ES-I3 (cell line): ENCODE measurements around the gene PAM16.
A peak's percentile ranks its signal among the peaks of the same experiment; 100 is the strongest.

Source experiments
- H3K36me3 ChIP-seq: 2 replicates; pipeline ENCODE4 v1.6.1; 2013; ENCODE audit warnings: mild to moderate bottlenecking, low read length, control low read depth, moderate library complexity; ENCODE audit not compliant: insufficient read depth
- H3K4me1 ChIP-seq: 2 replicates; pipeline ENCODE4 v1.6.1; 2013; ENCODE audit warnings: mild to moderate bottlenecking, control low read depth, low read length; ENCODE audit not compliant: insufficient read depth
- H3K9ac ChIP-seq: 2 replicates; pipeline ENCODE4 v1.6.1; 2013; ENCODE audit warnings: low read depth, mild to moderate bottlenecking, low read length, moderate library complexity
- H3K9me3 ChIP-seq: 2 replicates; pipeline ENCODE4 v1.6.1; 2013; ENCODE audit warnings: mild to moderate bottlenecking, low read length, moderate library complexity; ENCODE audit not compliant: control insufficient read depth, insufficient read depth

Gene PAM16

DNA sequence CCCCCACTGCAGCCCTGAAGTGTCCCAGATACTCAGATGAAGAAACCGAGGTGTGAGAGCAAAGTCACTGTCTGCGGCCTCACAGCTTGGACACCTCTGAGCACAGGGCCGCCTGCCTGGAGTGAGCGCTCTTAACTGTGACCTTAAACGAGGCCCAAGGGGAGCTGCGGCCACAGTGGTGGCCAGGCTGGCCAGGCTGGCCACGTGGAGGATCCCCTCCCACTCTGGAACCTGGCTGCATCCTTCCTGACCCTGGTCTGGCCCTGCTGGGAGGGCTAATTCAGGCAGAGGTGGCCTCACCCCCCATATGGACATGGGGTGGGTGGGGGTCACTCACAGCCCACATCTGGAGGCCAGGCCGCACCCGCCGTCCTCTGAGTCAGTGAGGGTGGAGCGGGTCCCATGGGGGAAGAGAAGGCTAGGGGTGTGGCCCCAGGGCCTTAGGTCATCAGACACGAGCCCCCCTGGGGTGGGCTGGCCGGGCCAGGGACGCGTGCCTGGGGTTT lies 27.1 kb upstream of the PAM16 start:
- Histone ChIP-seq H3K4me1 (peaks cover 41% of the 10 kb centered on the region; the same call in 1 of the 2 replicates), H3K9me3 (no peaks in the 10 kb centered on the region), H3K9ac (no peak overlapping the region), H3K36me3 (no peaks in the 10 kb centered on the region; the same call in 1 of the 2 replicates)

DNA sequence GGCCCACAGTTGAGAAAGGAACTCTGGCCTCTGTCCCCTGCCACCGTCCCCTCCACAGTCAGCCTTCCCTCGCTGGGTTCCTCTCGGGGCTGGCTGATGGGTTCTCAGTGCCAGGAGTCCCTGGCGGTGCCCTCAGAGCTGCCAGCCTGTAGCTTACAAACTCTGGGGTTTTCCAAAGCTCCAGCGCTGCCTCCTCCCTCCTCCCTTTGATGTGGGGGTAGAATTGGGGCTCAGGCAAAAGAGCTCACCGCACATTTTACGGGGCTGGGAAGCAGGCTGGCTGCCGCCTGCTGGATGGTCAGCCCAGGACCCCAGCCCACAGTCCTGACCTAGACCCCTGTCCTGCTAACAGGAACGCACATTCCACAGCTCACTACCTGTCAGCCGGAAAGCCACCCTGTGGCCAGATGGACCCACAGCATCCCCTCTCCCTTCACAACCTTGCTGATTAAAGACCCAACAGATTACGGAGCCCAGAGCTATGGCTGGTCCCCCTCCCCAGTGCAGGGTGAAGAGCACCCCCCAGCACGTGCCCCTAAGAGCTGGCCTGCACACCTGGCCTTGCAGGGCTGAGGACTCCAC lies 26.5 kb upstream of the PAM16 start:
- Histone ChIP-seq H3K36me3 (no peaks in the 10 kb centered on the region; the same call in 1 of the 2 replicates), H3K9me3 (no peaks in the 10 kb centered on the region), H3K4me1 (peaks cover 46% of the 10 kb centered on the region), H3K9ac (no peak overlapping the region)

DNA sequence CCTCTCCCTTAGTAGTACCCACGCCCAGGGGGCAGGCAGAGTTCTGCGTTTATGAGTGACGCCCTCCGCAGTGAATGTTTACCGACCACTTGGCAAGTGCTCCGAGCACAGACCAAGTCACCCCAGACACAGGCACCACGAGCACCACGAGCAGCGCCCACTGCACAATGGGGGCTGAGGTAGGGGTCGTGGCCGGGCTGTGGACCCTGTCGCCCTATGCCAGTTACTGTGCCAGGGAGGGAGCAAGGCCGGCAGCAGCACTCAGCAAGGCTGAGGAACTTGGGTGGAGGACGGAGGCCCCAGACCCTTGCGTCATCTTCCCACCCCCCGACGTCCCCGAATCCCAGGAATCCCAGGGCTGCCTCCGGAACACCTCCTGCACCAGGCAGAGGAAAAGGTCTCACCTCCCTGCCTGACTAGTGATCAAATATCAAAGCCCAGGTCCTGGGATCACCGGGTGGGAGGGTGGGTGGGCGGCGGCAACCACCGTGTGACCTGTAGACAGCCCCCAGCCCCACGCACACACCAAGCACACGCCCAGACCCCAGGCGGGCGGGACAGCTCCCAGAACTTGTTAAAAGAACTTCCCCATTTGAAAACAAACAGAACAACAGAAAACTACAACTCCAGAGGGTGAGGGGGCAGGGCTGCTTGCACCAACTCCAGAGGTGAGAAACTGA lies 25.9 kb upstream of the PAM16 start:
- Histone ChIP-seq H3K4me1 (peaks cover 48% of the 10 kb centered on the region), H3K9me3 (no peaks in the 10 kb centered on the region), H3K9ac (no peak overlapping the region; the same call in 1 of the 2 replicates), H3K36me3 (no peaks in the 10 kb centered on the region; the same call in 1 of the 2 replicates)

DNA sequence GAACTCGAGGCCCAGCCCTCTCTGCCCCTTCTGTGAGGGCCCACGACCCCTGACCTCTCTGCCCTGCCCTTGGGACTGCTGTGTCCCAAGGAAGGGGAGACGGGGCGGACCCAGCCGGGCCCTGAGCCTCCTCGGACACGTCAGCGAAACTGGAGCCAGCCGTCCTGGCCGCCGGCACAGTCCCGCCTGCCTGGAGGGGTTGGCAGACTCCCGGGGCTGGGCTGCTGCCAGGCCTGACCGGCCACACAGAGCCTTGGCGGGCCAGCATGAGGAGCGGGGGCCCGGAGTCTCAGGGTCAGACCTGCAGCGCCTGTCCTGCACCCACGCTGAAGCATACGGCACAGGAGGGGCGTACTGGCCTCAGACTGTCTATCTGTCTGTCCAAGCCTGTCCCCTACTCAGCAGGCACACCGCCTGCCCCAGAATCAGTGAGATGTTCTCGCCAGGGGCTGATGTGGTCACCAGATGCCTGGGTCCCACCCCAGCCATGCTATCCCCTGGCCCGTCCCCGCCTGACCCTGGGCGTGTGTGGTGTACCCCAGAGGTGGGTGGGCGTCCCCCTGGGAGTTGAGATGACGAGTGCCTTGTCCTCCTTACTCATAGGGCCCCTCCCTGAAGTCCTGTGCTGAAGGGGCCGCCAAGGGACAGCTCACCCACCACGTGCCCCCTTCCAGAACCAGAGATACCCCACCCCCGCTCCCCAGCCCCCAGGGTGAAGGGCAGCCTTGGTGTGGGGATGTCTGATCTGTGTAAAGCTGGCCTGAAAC lies 25.2 kb upstream of the PAM16 start:
- H3K4me1 ChIP-seq, result peaks cover 48% of the 10 kb centered on the region
- H3K36me3 ChIP-seq, result no peaks in the 10 kb centered on the region; the same call in 1 of the 2 replicates
- H3K9ac ChIP-seq, result no peak overlapping the region
- no peaks in the 10 kb centered on the region for H3K9me3 ChIP-seq

DNA sequence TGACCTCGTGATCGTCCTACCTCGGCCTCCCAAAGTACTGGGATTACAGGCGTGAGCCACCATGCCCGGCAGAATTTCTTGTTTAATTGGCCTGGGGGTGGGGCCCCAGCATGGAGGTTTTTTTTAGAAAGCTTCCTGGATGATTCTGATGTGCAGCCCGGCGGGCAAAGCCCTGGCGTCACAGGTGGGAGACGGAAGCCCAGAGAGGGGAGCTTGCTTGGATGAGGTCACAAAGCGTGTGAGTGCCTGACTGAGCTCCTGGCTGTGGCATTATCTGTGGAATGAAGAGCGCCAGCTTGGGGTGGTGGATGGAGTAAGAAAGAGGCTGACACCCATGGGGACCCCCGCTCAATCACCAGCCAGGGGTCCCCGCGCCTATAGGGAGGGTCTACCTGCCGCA lies 24.6 kb upstream of the PAM16 start:
- Histone ChIP-seq H3K9me3 (no peaks in the 10 kb centered on the region), H3K4me1 (peaks cover 48% of the 10 kb centered on the region), H3K9ac (no peak overlapping the region), H3K36me3 (no peaks in the 10 kb centered on the region; the same call in 1 of the 2 replicates)

DNA sequence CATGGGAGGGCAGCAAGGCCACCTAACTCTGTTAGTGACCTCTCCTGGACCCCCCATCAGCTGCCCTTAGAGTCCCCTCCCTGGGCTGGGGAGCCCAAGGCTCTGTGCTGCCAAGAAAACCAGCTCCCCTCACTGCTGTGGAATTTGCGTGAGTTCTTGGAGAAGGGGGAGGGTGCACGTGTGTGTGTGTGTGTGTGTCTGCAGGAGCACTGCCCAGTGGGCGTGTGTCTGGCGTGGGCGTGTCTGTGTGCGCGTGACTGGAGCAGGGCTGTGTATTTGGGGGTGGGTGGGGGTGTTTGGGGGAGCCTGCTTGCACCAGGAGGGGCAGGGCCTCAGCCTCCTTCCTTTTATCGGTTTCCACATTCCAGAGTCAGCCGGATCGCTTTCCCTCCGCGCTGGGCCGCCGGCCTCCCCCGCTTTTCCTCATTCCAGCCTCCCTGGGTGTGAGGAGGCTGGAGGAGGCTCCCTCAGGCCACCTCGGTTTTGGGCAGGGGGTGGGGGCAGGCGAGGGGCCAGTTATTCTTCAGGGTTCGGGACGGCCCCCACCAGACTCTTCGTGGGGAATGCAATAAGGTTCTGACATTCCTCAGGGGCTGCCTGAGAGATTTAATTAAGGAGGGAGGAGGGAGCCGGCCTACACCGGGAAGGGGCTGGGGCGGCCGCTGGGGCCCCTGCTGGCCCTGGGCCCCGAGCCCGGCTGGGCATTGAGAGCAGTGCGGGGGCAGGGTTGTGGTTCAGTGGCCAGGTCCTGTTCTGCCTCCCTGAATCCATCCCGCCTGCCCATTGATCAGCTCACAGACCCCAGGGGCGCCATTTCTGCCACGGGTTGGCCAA lies 23.0 kb upstream of the PAM16 start:
- peaks cover 44% of the 10 kb centered on the region for H3K4me1 ChIP-seq
- H3K36me3 ChIP-seq, result no peaks in the 10 kb centered on the region; the same call in 1 of the 2 replicates
- no peak overlapping the region for H3K9ac ChIP-seq

DNA sequence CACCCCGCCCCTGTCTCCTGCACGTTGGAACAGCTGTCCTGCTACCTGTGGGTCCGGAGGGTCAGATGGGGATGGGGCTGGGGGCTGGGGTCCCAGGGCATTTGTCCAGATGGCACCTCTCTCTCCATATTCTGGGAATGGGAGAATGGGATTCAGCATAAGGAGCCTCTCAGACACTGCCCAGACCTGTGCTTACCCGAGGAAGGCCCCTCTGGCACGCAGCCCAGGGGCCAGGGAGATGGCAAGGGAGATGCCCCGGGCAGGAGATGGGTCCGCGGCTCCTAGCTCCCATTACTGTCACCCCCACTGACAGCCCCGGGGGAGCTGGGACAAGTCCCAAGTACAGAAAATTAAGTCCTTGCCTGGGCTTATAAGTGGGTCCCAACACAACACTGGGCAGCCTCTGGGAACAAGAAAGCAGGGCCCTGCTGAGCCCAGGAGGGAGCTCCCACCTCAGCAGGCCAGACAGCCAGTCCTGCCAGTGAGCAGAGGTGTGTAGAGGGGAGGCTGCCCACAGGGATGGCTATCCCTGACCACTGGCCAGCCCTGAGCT lies 22.3 kb upstream of the PAM16 start:
- H3K9ac ChIP-seq, result no peak overlapping the region; the same call in 1 of the 2 replicates
- H3K4me1 ChIP-seq, result peaks cover 42% of the 10 kb centered on the region
- no peaks in the 10 kb centered on the region for H3K36me3 ChIP-seq
- H3K9me3 ChIP-seq, result no peaks in the 10 kb centered on the region

More for the DNA sequence above, 23.0 kb upstream of the PAM16 start:
- H3K9me3 ChIP-seq, result no peaks in the 10 kb centered on the region

DNA sequence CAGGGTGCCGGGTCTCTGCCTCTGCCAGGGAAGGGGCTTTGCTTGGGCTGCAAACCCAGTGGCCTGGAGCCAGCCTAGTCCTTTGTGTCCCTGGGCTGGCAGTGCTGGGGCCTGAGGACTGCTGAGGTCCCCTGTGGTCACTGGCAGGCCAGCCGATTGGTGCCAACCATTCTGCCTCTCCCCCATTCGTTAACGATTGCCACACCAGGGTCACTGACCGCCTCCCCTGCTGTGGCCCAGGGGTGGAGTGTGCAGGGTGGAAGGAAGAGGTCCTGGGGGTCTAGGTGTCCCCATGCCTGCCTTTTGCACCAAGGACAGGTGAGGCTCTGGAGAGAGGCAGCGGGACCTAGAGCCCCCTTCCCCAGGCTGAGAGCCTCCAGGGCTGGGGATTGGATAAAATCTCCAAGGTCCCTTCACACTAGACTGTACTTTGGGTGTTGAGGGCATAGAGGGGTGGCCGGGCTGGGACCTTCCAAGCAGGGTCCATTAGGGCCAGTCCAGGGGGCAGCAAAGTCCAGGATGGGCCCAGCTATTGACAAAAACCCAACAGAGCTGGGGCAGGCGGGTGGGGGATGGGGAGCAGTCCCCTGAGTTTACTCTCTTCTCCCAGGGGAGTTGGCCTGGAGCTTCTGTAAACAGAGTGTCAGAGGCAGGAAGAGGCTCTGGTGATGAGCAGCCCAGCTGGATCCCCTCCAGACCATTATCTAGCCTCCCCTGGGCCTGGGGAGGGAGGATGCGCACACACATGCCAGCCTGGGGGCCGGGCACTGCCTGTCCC lies 21.6 kb upstream of the PAM16 start:
- H3K9ac ChIP-seq, result peak overlapping the region; percentile 57; the same call in 1 of the 2 replicates
- H3K36me3 ChIP-seq, result no peaks in the 10 kb centered on the region
- H3K9me3 ChIP-seq, result no peaks in the 10 kb centered on the region
- peaks cover 39% of the 10 kb centered on the region for H3K4me1 ChIP-seq

DNA sequence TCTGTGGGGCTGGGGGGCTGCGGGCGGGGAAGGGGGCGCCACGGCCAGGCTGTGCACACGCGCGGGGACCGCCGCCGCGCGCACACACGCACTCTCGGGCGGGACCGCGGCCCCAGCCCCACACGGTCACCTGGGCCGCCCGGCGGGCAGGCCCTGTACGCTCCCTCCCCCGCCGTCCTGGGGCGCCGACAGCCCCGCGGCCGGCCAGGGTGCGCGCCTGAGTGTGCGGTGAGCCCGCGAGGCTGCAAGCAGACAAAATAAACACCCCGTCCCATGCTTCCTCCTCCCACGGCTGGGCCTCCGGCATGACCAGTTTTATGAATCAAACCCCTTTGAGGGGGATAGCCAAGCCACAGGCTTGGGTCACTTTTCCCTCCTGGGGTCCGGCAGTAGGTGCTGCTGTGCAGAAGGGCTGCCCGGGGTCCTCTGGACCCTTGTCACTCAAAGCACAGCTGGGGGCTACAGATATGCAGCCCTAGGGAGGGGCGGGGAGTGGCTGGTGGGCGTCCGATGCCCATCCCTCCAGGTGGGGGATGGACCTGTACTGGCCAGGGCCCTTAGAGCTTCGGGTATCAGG lies 21.0 kb upstream of the PAM16 start:
- no peaks in the 10 kb centered on the region for H3K9me3 ChIP-seq
- peaks cover 34% of the 10 kb centered on the region for H3K4me1 ChIP-seq
- H3K9ac ChIP-seq, result peak overlapping the region; percentile 57; the same call in 1 of the 2 replicates
- no peaks in the 10 kb centered on the region for H3K36me3 ChIP-seq

DNA sequence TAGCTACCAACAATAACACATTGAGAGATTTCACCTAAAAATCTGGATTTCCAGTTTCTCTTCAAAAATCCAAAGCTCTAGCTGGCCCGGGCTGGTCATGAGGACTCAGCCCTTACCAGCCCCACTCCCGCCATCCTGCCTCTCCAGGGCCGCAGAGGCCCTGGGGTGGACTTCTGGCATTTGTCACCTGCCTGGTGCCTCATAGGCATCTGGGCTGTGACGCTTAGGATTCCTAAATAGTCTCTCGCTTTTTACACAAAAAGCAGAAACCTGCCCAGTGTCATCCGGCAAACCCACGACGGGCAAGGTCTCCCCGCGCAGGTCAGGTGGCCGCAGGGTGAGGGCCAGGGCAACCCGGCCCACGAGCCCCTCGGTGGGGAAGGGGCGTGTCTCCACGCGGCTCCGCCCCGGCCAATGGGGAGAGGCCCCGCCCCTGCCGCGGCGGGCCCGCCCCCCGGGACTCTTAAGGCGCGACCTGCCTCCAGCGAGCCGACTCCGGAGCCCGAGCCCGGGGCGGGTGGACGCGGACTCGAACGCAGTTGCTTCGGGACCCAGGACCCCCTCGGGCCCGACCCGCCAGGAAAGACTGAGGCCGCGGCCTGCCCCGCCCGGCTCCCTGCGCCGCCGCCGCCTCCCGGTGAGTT lies 20.4 kb upstream of the PAM16 start, which contains the start of gene VASN:
Gene VASN (plus strand): TSS at position 492 of the 644 bp plus-strand sequence. CDS start 9,030 bp downstream, outside the sequence.
- Histone ChIP-seq H3K36me3 (no peaks in the 10 kb centered on the region), H3K9me3 (no peaks in the 10 kb centered on the region), H3K4me1 (peaks cover 31% of the 10 kb centered on the region), H3K9ac (peak within 1 kb of the TSS; percentile 57; the same call in 1 of the 2 replicates)

DNA sequence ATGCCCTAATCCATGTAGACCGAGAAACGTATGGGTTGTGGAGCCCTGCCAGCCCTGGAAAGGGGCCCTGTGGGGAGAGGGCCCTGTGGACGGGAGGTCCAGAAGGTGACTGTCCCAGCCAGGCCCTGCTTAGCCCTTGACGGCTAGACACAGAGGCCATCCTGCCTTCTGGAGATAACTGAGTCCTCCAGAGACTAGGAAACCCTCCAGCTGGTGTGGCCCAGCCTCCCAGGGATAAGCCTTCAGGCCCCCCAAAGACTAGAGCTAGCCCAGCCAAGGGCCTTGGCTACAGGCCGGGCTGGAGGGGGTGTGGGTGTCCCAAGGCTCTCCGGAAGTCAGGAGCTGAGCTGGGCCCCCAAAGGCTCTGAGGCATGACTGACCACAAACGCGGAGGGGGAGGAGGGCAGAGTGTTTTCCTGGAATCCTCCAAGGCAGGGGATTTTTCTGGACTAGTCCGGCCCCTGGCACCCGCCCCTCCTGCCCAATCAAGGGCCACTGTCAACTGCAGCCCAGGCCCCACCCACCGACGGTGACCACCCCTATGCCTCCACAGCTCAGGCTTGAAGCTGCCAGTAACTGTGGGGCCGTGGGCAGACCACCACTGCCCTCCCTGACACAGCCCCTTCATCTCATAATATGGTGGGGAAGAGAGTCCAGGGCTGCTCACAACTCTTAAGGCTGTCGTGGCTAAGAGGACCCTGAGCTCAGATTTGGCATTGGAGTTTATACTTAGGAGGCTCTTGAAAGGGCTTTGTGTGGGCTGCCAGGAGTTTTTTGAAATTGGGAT lies 19.6 kb upstream of the PAM16 start:
- Histone ChIP-seq H3K9me3 (no peaks in the 10 kb centered on the region), H3K9ac (no peak overlapping the region), H3K36me3 (no peaks in the 10 kb centered on the region), H3K4me1 (peaks cover 31% of the 10 kb centered on the region)

DNA sequence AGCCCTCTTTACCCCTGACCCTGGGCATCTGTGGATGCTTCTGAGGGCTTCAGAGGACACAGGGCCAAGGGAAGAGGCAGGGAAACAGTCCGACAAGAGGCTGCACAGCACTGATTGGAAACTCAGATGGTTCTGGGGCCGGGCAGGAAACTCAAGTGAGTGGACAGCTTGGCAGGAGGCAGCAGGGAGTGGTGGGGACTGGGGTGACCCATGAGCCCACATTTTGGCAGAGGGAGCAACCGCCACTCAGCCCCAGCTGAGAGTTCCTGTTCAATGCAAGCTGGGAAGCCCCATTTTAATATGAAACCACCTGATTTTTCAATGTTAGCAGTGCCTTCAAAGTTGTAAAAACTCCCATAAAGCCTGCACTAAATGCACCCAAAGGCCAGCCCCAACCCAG lies 19.0 kb upstream of the PAM16 start:
- H3K4me1 ChIP-seq, result peaks cover 30% of the 10 kb centered on the region
- no peaks in the 10 kb centered on the region for H3K9me3 ChIP-seq
- no peak overlapping the region for H3K9ac ChIP-seq
- H3K36me3 ChIP-seq, result no peaks in the 10 kb centered on the region
